ENCODE results near the gene TSPAN4.

Gene TSPAN4

GRCh38 chr11:825366-826226, 17.1 kb upstream of the TSPAN4 start:
- no peak for ATAC-seq (ENCODE audit: low read depth)
- H3K4me1 Mint-ChIP-seq = peaks cover 28% of the 10 kb centered on the region
- H3K9me3 Mint-ChIP-seq = no peaks in the 10 kb centered on the region
- H3K27me3 Mint-ChIP-seq = no peaks in the 10 kb centered on the region
- H3K27ac Mint-ChIP-seq = no peak overlapping the region
- H3K36me3 Mint-ChIP-seq = peaks cover 6% of the 10 kb centered on the region
- no peak overlapping the region for H3K4me3 Mint-ChIP-seq
- no peak for DNase-seq (ENCODE audit: low spot score in 2 of 2)

GRCh38 chr11:826227-826621, 16.4 kb upstream of the TSPAN4 start:
- Mint-ChIP-seq H3K4me3 (peak overlapping the region; percentile 78), H3K27ac (no peak overlapping the region), H3K4me1 (peaks cover 22% of the 10 kb centered on the region), H3K9me3 (no peaks in the 10 kb centered on the region), H3K36me3 (peaks cover 6% of the 10 kb centered on the region), H3K27me3 (no peaks in the 10 kb centered on the region)
- ATAC-seq (ENCODE audit: low read depth) (no peak), DNase-seq (ENCODE audit: low spot score in 2 of 2) (no peak)

GRCh38 chr11:826836-827145, 15.9 kb upstream of the TSPAN4 start:
- no peak overlapping the region for H3K27ac Mint-ChIP-seq
- H3K9me3 Mint-ChIP-seq = no peaks in the 10 kb centered on the region
- no peaks in the 10 kb centered on the region for H3K27me3 Mint-ChIP-seq
- H3K36me3 Mint-ChIP-seq = peaks cover 6% of the 10 kb centered on the region
- DNase-seq (ENCODE audit: low spot score in 2 of 2) (no peak), ATAC-seq (ENCODE audit: low read depth) (peak; percentile 4)
- H3K4me1 Mint-ChIP-seq = peaks cover 26% of the 10 kb centered on the region
- H3K4me3 Mint-ChIP-seq = peak overlapping the region; percentile 78

- peak; percentile 12 for ATAC-seq (ENCODE audit: low read depth)
- peaks cover 29% of the 10 kb centered on the region for H3K4me1 Mint-ChIP-seq
- H3K27me3 Mint-ChIP-seq = no peaks in the 10 kb centered on the region
- peaks cover 6% of the 10 kb centered on the region for H3K36me3 Mint-ChIP-seq
- no peak for DNase-seq (ENCODE audit: low spot score in 2 of 2)
- H3K4me3 Mint-ChIP-seq = peak overlapping the region; percentile 81
- H3K27ac Mint-ChIP-seq = peak overlapping the region; percentile 29
- no peaks in the 10 kb centered on the region for H3K9me3 Mint-ChIP-seq
Measured at GRCh38 chr11:827146-827896, 15.3 kb upstream of the TSPAN4 start.

- Mint-ChIP-seq H3K27ac (peak within 1 kb of the TSS; percentile 29), H3K4me3 (peak within 1 kb of the TSS; percentile 82), H3K27me3 (no peaks in the 10 kb centered on the region), H3K4me1 (peaks cover 30% of the 10 kb centered on the region), H3K9me3 (no peaks in the 10 kb centered on the region), H3K36me3 (peaks cover 6% of the 10 kb centered on the region)
- no peak for DNase-seq (ENCODE audit: low spot score in 2 of 2)
- no peak for ATAC-seq (ENCODE audit: low read depth)
Measured at GRCh38 chr11:827897-828192, 14.8 kb upstream of the TSPAN4 start, which contains the start of gene CRACR2B. Gene CRACR2B (plus strand): TSS chr11:827919. CDS start chr11:828608, 689 bp downstream.

- ATAC-seq (ENCODE audit: low read depth) (no peak), DNase-seq (ENCODE audit: low spot score in 2 of 2) (no peak)
- Mint-ChIP-seq H3K27me3 (no peaks in the 10 kb centered on the region), H3K27ac (no peak overlapping the region), H3K9me3 (no peaks in the 10 kb centered on the region), H3K4me1 (peaks cover 30% of the 10 kb centered on the region), H3K4me3 (peak overlapping the region; percentile 82), H3K36me3 (peaks cover 6% of the 10 kb centered on the region)
Measured at GRCh38 chr11:828506-829175, 14.0 kb upstream of the TSPAN4 start.

- H3K4me1 Mint-ChIP-seq = peaks cover 33% of the 10 kb centered on the region
Measured at GRCh38 chr11:829176-829846, 13.3 kb upstream of the TSPAN4 start.

GRCh38 chr11:829847-830294, 12.8 kb upstream of the TSPAN4 start:
- ATAC-seq (ENCODE audit: low read depth) (peak; percentile 1), DNase-seq (ENCODE audit: low spot score in 2 of 2) (no peak)
- Mint-ChIP-seq H3K36me3 (peaks cover 3% of the 10 kb centered on the region), H3K9me3 (no peaks in the 10 kb centered on the region), H3K4me1 (peaks cover 33% of the 10 kb centered on the region), H3K27me3 (no peaks in the 10 kb centered on the region), H3K4me3 (peak overlapping the region; percentile 82), H3K27ac (no peak overlapping the region)

More at GRCh38 chr11:829176-829846, 13.3 kb upstream of the TSPAN4 start:
- Mint-ChIP-seq H3K27ac (no peak overlapping the region), H3K36me3 (peaks cover 6% of the 10 kb centered on the region), H3K9me3 (no peaks in the 10 kb centered on the region), H3K27me3 (no peaks in the 10 kb centered on the region), H3K4me3 (peak overlapping the region; percentile 82)
- ATAC-seq (ENCODE audit: low read depth) = peak; percentile 17
- DNase-seq (ENCODE audit: low spot score in 2 of 2) = no peak

- H3K27ac Mint-ChIP-seq = no peak overlapping the region
- no peaks in the 10 kb centered on the region for H3K27me3 Mint-ChIP-seq
- peaks cover 33% of the 10 kb centered on the region for H3K4me1 Mint-ChIP-seq
- peak; percentile 64 for ATAC-seq (ENCODE audit: low read depth)
- no peaks in the 10 kb centered on the region for H3K36me3 Mint-ChIP-seq
- H3K9me3 Mint-ChIP-seq = no peaks in the 10 kb centered on the region
- H3K4me3 Mint-ChIP-seq = peak overlapping the region; percentile 82
- DNase-seq (ENCODE audit: low spot score in 2 of 2) = peak in 1 of 2 donors; percentile 59
Measured at GRCh38 chr11:830295-831117, 12.1 kb upstream of the TSPAN4 start.

- DNase-seq (ENCODE audit: low spot score in 2 of 2) (no peak), ATAC-seq (ENCODE audit: low read depth) (no peak)
- H3K27me3 Mint-ChIP-seq = no peaks in the 10 kb centered on the region
- no peak overlapping the region for H3K27ac Mint-ChIP-seq
- peak overlapping the region; percentile 55 for H3K4me3 Mint-ChIP-seq
- no peaks in the 10 kb centered on the region for H3K9me3 Mint-ChIP-seq
- no peaks in the 10 kb centered on the region for H3K36me3 Mint-ChIP-seq
- H3K4me1 Mint-ChIP-seq = peaks cover 33% of the 10 kb centered on the region
Measured at GRCh38 chr11:831118-831864, 11.4 kb upstream of the TSPAN4 start.

- Mint-ChIP-seq H3K9me3 (no peaks in the 10 kb centered on the region), H3K4me1 (peaks cover 33% of the 10 kb centered on the region), H3K27ac (no peak overlapping the region), H3K27me3 (no peaks in the 10 kb centered on the region), H3K36me3 (no peaks in the 10 kb centered on the region), H3K4me3 (peak overlapping the region; percentile 62)
- no peak for DNase-seq (ENCODE audit: low spot score in 2 of 2)
- no peak for ATAC-seq (ENCODE audit: low read depth)
Measured at GRCh38 chr11:831961-832528, 10.6 kb upstream of the TSPAN4 start.

- Mint-ChIP-seq H3K4me1 (peaks cover 31% of the 10 kb centered on the region), H3K9me3 (no peaks in the 10 kb centered on the region), H3K36me3 (no peaks in the 10 kb centered on the region), H3K4me3 (peak within 1 kb of the TSS; percentile 71), H3K27ac (no peak within 1 kb of the TSS), H3K27me3 (no peaks in the 10 kb centered on the region)
- DNase-seq (ENCODE audit: low spot score in 2 of 2) = no peak
- ATAC-seq (ENCODE audit: low read depth) = peak; percentile 54
Measured at GRCh38 chr11:832529-833113, 10.0 kb upstream of the TSPAN4 start, which contains the start of gene CD151. Gene CD151 (plus strand): TSS chr11:832952. CDS start chr11:836070, 3,118 bp downstream.
